WERI-Rb-1 (cell line): Measurements from ENCODE around the gene OR2V1.
"Not testable (repeated sequence)": the region's sequence is repeated elsewhere in the genome, so short reads cannot be mapped to it uniquely, and the experiment has no call there.

Source experiments
- DNase-seq: peaks from one replicate; pipeline ENCODE4 v3.0.0-alpha.2; 2020
- H3K27ac ChIP-seq: fragments of 250-450 bp; sonication (Bioruptor Pico); 2 replicates; pipeline ENCODE4 v1.5.1; 2020; ENCODE audit warnings: mild to moderate bottlenecking, moderate library complexity
- H3K27me3 ChIP-seq: fragments of 250-450 bp; sonication (Bioruptor Pico); 2 replicates; pipeline ENCODE4 v1.5.1; 2021; ENCODE audit warnings: mild to moderate bottlenecking, low read depth, moderate library complexity; ENCODE audit not compliant: insufficient read depth, severe bottlenecking
- H3K36me3 ChIP-seq: fragments of 250-450 bp; sonication (Bioruptor Pico); 2 replicates; pipeline ENCODE4 v1.5.1; 2020; ENCODE audit warnings: mild to moderate bottlenecking, moderate library complexity
- H3K4me3 ChIP-seq: 2 replicates; pipeline ENCODE4 v1.5.1; 2011; ENCODE audit warnings: low read depth, mild to moderate bottlenecking, control low read depth, low read length
- H3K9me3 ChIP-seq: fragments of 250-450 bp; sonication (Bioruptor Pico); 2 replicates; pipeline ENCODE4 v1.5.1; 2021; ENCODE audit warnings: mild to moderate bottlenecking, moderate library complexity; ENCODE audit not compliant: severe bottlenecking
- CTCF ChIP-seq: IDR thresholded peaks from 2 replicates; pipeline ENCODE4 v1.5.1; 2011; ENCODE audit warnings: low read depth, mild to moderate bottlenecking, control low read depth, inconsistent platforms, low read length

OR2V1 gene

GRCh38 chr5:181133083-181133482 lies 2.1 kb upstream of the OR2V1 start:
- no peaks in the 10 kb centered on the region for H3K9me3 ChIP-seq
- H3K27me3 ChIP-seq = peaks cover 20% of the 10 kb centered on the region
- no peak overlapping the region for H3K27ac ChIP-seq
- H3K36me3 ChIP-seq = no peaks in the 10 kb centered on the region
- no peak for DNase-seq
- no peak overlapping the region for H3K4me3 ChIP-seq
- TF ChIP-seq CTCF = no peak

- no peak for DNase-seq
- TF ChIP-seq CTCF = no peak
- H3K4me3 ChIP-seq = no peak overlapping the region
- no peak overlapping the region for H3K27ac ChIP-seq
- no peaks in the 10 kb centered on the region for H3K9me3 ChIP-seq
- peaks cover 25% of the 10 kb centered on the region for H3K27me3 ChIP-seq
- H3K36me3 ChIP-seq = no peaks in the 10 kb centered on the region
Measured at GRCh38 chr5:181131514-181131913, 545 bp upstream of the OR2V1 start.

- H3K36me3 ChIP-seq, H3K4me3 ChIP-seq, H3K9me3 ChIP-seq, H3K27ac ChIP-seq, DNase-seq: not testable (repeated sequence)
- peaks cover 25% of the 10 kb centered on the region for H3K27me3 ChIP-seq
Measured at GRCh38 chr5:181130081-181130480, 888 bp downstream of the OR2V1 start.

- Histone ChIP-seq H3K36me3 (no peaks in the 10 kb centered on the region), H3K27ac (no peak overlapping the region), H3K4me3 (no peak overlapping the region), H3K9me3 (no peaks in the 10 kb centered on the region), H3K27me3 (peaks cover 25% of the 10 kb centered on the region)
- no peak for DNase-seq
- no peak for TF ChIP-seq CTCF
Measured at GRCh38 chr5:181129601-181130000, 1.4 kb downstream of the OR2V1 start.

GRCh38 chr5:181127907-181128626 lies 2.9 kb downstream of the OR2V1 start:
- no peaks in the 10 kb centered on the region for H3K36me3 ChIP-seq
- no peaks in the 10 kb centered on the region for H3K9me3 ChIP-seq
- peaks cover 25% of the 10 kb centered on the region for H3K27me3 ChIP-seq
- H3K27ac ChIP-seq = no peak overlapping the region
- DNase-seq = no peak
- TF ChIP-seq CTCF = no peak
- H3K4me3 ChIP-seq = no peak overlapping the region

- no peaks in the 10 kb centered on the region for H3K9me3 ChIP-seq
- no peaks in the 10 kb centered on the region for H3K36me3 ChIP-seq
- no peak for DNase-seq
- H3K27ac ChIP-seq = no peak overlapping the region
- H3K4me3 ChIP-seq = no peak overlapping the region
- no peak for TF ChIP-seq CTCF
- peaks cover 25% of the 10 kb centered on the region for H3K27me3 ChIP-seq
Measured at GRCh38 chr5:181127456-181127855, 3.5 kb downstream of the OR2V1 start.
